HG02759 (cell line): Measurements from ENCODE around the gene DPF3.

Experiments used
- ATAC-seq: cut with Tn5 transposase; IDR thresholded peaks from one replicate; pipeline ENCODE4 v1.9.1; 2021; ENCODE audit warnings: mild to moderate bottlenecking, moderate library complexity; ENCODE audit not compliant: unreplicated experiment

Gene DPF3

DNA sequence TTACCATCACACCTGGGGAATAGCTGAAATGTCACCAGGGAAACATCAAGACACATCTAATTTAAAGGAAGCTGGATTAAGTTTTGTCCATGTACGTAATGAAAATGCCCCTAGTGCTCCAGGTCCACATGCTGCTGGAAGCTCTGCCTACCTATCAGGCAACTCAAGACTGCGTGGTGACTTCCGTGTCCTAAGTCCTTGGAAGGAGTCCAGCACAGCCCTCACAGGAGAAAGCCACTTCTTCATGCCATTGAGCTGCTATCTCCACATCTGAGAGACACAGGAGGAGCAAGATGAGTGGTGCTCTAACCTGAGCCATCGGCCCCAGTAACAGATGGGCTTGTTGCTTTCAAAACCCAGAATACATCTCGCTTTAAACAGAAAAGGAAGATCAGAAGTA, 316.4 kb downstream of the DPF3 start:
- ATAC-seq, result no peak

DNA sequence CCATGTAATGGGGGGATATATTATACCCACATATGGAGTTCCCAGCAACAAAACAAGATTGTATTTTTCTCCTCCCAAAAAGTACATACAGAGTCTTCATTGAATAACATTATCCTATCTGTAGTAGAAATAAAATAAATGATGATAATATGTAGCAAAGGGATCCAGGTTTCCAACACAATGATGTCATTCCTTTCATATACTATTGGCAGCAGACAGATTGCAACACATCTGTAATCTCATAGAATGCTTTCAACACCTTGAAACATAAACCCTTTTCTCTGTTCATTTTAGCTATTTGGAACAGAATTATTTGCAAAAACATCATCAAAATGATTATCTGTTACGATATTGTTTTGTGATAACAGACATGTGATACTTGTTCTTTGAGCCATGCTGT, 317.6 kb downstream of the DPF3 start:
- no peak for ATAC-seq

DNA sequence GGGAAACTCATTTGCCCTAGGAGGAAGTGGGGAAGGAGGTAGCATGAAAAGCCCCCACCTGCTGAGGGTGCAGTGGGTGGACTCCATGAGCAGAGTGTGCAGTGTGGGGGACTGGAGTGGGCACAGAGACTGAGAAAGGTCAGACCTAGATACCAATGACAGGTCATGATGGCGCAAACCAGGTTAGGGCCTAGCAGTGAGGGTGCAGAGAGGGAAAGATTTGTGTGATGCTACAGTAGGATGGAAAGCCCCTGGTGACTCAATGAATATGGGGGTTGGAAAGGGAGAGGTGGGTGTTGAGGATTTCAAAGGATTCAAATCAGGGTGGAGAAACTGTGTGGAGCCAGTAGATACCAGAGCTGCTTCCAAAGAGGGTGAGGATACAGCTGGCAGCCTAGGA, 319.2 kb downstream of the DPF3 start:
- no peak for ATAC-seq

DNA sequence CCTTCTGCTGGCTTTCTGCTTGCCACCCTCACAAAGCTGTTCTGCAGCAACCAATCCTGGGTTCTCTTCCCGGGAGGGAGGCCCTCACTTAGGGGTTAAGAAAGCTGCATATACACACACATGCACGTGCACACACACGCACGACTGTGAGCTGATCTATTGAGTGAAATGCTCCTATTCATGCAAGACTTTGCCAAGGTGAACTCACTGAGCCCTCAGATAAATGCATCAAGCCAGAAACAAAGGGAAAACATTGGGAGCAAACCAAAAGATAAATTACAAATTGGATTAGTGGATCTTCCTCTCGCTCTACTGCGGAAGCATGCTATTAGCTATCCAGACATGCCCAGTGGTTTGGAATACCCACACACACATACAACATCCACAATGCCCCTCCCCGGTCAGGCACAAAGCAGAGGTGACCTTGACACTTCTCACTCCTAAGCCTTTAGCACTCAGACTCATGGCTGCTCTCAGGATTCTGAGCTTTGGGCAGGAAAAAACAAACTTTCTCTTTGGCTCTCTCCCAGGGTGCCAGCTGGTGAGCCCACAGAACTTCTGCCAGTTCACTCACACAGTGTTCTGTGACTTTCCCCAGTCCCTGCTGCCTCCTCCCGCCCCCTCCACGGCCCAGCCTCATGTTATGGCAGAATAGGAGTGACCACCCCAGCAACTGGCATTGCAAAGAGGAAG, 320.0 kb downstream of the DPF3 start:
- no peak for ATAC-seq
